Activated CD8-positive, alpha-beta memory T cell treated with anti-CD3 and anti-CD28 coated beads for 24 hours (primary cell): ENCODE results near the gene ETFDH.
"Not testable (repeated sequence)": the region's sequence is repeated elsewhere in the genome, so short reads cannot be mapped to it uniquely, and the experiment has no call there.

Experiments used
- DNase-seq: peaks from one replicate; pipeline ENCODE4 v3.0.0-alpha.2; 2020

ETFDH gene

GRCh38 chr4:158671915-158672806 is at the start of gene ETFDH:
Gene ETFDH (plus strand): TSS chr4:158672296. CDS start chr4:158672457, 161 bp downstream.
- DNase-seq = peak; percentile 98

GRCh38 chr4:158624889-158625478 is 47.1 kb upstream of the ETFDH start:
- no peak for DNase-seq

- no peak for DNase-seq
Observed at GRCh38 chr4:158625544-158625943, 46.6 kb upstream of the ETFDH start.

- no peak for DNase-seq
Observed at GRCh38 chr4:158630893-158631292, 41.2 kb upstream of the ETFDH start.

GRCh38 chr4:158636619-158637018 is 35.5 kb upstream of the ETFDH start:
- no peak for DNase-seq

GRCh38 chr4:158644356-158644755 is 27.7 kb upstream of the ETFDH start:
- DNase-seq = no peak

- DNase-seq = no peak
Observed at GRCh38 chr4:158644760-158645159, 27.3 kb upstream of the ETFDH start.

- no peak for DNase-seq
Observed at GRCh38 chr4:158649111-158649680, 22.9 kb upstream of the ETFDH start.

GRCh38 chr4:158652920-158653319 is 19.2 kb upstream of the ETFDH start:
- no peak for DNase-seq

GRCh38 chr4:158656439-158656838 is 15.7 kb upstream of the ETFDH start:
- DNase-seq = no peak

- no peak for DNase-seq
Observed at GRCh38 chr4:158657291-158657690, 14.8 kb upstream of the ETFDH start.

- DNase-seq = not testable (repeated sequence)
Observed at GRCh38 chr4:158663255-158663654, 8.8 kb upstream of the ETFDH start.

- DNase-seq = not testable (repeated sequence)
Observed at GRCh38 chr4:158663707-158664625, 8.1 kb upstream of the ETFDH start.

- DNase-seq = no peak
Observed at GRCh38 chr4:158664806-158665205, 7.3 kb upstream of the ETFDH start.

GRCh38 chr4:158666892-158667291 is 5.2 kb upstream of the ETFDH start:
- no peak for DNase-seq

- DNase-seq = no peak
Observed at GRCh38 chr4:158667651-158668198, 4.4 kb upstream of the ETFDH start.

- no peak for DNase-seq
Observed at GRCh38 chr4:158669310-158669709, 2.8 kb upstream of the ETFDH start.

- DNase-seq = peak; percentile 83
Observed at GRCh38 chr4:158670975-158671664, 976 bp upstream of the ETFDH start.

- peak; percentile 94 for DNase-seq
Observed at GRCh38 chr4:158671665-158671914, 506 bp upstream of the ETFDH start, which contains the start of gene C4orf46. Gene C4orf46 (minus strand): TSS chr4:158671887. CDS start chr4:158671801, 86 bp downstream.

- DNase-seq = no peak
Observed at GRCh38 chr4:158673633-158674032, 1.5 kb downstream of the ETFDH start.

- DNase-seq = no peak
Observed at GRCh38 chr4:158676076-158676475, 4.0 kb downstream of the ETFDH start.

- DNase-seq = no peak
Observed at GRCh38 chr4:158678767-158679166, 6.7 kb downstream of the ETFDH start.
